ENCODE results near the gene ARPIN.
"Not testable (repeated sequence)": the region's sequence is repeated elsewhere in the genome, so short reads cannot be mapped to it uniquely, and the experiment has no call there.

The ARPIN gene

DNA sequence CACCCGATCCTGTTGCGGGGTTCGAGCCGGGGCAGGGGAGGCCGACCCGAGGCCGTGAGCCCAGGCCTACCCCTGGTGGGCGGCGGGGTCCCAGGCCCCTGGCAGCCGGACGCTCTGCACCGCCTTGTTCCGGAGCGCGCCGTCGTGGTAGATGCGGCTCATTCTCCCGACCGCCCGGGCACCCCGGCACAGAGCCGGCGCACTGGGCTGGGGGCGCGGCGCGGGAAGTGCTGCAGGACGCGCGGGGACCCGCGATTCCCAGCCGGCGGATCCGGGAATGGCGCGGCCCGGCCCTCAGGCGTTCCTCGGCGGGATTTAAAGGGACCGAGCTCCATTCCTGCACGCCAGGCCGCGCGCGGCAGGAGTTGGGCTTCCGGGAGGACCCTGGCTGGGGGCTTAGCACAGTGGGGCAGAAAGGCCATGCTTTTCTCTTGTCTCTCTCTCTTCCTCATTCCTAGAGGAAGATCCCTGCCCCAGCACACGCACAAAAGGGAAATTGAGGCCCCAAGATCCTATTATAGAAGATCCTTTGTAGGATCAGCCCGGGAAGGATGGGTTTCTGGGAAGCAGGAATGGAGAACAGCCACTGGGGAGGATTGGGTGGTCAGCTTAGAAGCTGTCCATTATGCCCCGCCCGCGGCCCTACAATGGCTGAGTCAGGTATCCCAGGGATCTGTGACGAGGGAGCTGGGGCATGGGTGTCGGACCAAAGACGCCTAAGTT is at the start of gene ARPIN:
Gene ARPIN (minus strand): TSS at position 279 of the 723 bp plus-strand sequence. CDS start 117 bp downstream, at position 162.
- no peak for DNase-seq

DNA sequence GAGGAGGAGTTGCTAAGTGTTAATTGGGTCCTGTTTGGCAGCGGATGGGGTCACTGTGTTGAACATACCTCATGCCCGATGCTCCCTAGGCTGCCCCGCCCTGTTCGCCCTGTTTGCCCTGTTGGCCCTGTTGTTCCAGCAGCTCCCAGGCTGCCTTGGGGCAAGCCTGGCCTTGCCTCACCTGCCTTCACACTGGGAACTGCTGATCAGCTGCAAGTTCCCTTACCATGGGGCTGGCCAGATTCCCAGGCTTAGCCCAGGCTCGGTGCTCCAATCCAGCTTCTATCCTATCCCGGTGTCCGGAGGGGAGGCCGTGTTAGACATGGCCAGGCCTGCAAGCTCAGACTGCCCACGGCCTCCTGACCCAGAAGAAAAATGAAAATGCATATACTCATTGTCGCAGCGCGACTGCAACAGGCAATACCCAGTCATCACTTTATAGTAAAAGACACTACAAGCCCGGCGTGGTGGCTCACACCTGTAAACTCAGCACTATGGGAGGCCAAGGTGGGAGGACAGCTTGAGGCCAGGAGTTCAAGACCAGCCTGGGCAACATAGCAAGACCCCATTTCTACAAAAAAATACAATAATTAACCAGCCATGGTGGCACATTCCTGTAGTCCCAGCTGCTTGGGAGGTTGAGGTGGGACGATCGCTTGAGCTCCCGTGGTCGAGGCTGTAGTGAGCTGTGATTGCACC is 45.5 kb upstream of the ARPIN start:
- DNase-seq, result no peak

DNA sequence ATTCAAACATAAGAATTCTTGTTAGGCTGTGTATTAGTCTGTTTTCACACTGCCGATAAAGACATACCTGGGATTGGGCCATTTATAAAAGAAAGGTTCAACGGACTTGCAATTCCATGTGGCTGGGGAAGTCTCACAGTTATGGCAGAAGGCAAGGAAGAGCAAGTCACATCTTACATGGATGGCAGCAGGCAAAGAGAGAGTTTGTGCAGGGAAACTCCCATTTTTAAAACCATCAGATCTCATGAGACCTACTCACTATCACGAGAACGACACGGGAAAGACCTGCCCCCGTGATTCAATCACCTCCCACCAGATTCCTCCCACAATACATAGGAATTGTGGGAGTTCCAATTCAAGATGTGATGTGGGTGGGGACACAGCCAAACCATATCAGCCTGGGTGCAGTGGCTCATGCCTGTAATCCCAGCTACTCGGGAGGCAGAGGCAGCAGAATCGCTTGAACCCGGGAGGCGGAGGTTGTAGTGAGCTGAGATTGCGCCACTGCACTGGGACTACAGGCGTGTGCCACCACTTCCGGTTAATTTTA is 42.8 kb upstream of the ARPIN start:
- DNase-seq, result not testable (repeated sequence)

DNA sequence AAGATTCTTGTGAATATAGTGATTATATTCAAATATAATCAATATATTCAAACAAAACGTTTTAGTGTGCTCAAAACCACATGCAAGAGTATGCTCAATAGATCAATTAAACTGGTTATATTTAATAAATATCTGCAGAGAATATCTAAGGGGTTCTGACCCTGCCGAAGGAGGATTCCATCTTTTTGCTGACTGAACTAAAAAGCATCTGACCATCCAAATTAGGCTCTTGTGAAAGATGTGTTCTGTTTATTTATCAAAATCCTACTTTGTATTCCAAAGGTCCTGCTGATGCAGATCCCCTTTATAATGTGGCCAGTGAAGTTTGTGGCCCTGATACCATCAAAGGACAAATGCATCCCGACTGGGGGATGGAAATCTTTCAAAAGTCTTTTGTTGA is 41.8 kb upstream of the ARPIN start:
- no peak for DNase-seq

DNA sequence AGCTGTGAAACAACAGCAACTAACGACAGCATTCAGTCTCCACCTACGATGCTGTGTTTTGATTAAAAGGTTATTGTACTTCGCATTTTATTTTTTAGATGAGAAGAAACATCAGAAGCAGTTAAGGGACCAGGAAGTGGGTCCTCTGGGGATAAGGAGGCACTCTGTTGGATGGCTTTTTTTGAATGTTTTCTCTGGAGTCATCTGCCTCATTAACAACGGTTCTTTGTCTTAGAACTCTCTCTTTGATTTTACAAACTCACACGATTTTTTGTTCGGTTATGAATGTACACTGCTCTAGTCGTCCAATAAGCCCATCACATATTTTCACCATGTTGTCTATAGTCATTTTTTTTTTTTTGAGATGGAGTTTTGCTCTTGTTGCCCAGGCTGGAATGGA is 36.0 kb upstream of the ARPIN start:
- no peak for DNase-seq

DNA sequence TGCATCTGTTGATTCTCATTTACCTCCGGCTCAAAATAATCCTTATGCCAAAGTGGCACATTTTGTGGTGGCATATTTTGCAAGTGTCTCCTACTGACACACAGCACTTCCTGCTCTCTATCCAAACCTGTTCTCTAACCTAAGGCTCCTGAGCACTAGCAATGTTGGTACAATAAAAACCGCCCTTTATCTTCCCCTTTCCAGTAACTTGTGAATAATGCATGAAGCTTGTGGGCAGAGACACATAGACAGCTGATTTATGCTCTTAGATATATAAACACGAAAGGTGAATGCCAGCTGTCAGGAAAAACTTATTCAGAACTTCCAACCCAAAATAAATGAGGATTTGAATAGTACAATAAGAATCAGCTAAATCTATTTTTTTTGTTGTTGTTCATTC is 34.6 kb upstream of the ARPIN start:
- no peak for DNase-seq

DNA sequence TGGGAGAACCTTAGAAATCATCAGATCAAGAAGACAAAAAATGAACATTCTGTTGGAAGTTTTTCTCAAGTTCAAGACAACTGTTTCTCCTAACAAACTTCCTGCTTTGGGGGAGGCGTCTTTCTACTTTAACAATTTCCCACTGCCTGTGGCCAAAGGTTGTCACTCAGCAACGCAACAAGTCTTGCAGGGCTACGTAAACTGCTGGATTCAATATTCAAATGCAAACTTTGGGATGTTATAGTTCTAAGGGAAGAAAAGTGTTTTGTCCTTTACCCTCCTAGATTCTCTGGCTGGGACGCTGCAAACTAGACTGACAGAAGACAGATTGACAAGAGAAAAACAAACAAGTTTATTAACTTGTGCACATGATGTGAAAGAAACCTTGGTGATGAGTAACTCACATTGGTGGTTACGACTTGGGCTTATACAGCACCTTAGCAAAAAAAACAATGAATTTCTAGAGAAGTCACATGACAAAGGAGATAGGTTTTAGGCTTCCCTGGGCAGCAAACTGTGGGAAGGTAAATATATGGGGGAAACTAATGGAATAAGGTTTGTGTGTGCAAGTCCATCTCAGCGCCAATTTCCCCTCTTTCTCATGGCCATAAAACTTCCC is 34.0 kb upstream of the ARPIN start:
- DNase-seq, result no peak

DNA sequence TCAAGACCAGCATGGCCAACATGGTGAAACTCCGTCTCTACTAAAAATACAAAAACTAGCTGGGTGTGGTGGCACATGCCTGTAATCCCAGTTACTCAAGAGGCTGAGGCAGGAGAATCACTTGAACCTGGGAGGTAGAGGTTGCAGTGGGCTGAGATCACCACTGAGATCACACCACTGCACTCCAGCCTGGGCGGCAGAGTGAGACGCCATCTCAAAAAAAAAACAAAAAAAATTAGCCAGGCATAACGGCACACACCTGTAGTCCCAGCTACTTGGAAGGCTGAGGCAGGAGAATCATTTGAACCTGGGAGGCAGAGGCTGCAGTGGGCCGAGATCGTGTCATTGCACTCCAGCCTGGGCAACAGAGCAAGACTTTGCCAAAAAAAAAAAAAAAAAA is 31.0 kb upstream of the ARPIN start:
- DNase-seq, result not testable (repeated sequence)

DNA sequence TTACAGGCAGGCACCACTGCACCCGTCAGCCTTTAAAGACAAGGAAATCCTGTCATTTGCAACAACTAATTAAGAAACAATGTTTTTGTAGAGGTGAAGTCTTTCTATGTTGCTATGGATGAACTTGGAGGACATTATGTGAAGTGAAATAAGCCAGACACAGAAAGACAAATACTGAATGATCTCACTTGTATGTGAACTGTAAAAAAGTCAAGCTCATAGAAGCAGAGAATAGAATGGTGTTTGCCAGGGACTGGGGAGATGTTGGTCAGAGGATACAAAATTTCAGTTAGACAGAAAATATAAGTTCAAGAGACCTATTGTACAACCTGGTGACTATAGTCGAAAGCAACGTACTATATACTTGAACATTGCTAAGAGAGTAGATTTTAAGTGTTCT is 27.2 kb upstream of the ARPIN start:
- DNase-seq, result no peak

DNA sequence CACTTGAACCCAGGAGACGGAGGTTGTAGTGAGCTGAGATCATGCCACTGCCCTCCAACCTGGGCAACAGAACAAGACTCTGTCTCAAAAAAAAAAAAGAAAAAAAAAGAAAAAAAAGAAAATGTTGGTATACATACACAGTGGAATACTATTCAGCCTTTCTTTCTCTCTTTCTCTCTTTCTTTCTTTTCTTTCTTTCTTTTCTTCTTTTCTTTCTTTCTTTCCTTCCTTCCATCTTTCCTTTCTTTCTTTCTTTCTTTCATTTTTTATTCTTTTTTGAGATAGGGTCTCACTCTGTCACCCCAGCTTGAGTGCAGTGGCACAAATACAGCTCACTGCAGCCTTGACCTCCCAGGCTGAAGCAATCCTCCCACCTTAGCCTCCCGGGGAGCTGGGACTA is 26.6 kb upstream of the ARPIN start:
- not testable (repeated sequence) for DNase-seq

DNA sequence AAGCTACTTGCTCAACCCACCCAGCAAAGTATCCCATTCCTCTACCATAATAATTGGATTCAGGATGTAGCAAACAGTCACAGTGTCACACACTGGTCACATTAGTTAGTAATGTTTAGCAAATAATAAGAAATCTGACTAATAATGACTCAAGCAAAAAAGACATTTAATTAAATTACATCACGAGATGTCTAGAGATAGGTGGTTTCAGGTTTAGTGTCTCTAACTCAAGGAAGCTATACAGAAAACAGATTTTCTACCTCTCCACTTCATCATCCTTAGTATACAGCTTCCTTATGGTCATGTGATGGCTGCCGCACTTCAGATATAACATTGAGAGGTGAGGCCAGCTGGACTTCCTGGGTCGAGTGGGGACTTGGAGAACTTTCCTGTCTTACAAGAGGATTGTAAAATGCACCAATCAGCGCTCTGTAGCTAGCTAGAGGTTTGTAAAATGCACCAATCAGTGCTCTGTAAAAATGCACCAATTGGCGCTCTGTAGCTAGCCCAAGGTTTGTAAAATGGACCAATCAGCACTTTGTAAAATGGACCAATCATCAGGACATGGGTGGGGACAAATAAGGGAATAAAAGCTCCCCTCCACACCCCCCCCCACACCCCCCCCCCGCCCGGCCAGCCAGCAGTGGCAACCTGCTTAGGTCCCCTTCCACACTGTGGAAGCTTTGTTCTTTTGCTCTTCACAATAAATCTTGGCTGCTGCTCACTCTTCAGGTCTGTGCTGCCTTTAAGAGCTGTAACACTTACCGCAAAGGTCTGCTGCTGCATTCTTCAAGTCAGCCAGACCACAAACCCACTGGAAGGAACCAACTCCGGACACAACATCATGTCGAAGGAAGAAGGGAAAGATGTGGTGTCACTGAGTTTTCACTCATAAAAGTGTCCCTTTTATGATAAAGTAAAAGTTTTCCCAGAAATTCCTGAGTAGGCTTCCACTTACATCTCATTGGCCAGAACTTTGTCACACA is 24.9 kb upstream of the ARPIN start:
- DNase-seq, result no peak

DNA sequence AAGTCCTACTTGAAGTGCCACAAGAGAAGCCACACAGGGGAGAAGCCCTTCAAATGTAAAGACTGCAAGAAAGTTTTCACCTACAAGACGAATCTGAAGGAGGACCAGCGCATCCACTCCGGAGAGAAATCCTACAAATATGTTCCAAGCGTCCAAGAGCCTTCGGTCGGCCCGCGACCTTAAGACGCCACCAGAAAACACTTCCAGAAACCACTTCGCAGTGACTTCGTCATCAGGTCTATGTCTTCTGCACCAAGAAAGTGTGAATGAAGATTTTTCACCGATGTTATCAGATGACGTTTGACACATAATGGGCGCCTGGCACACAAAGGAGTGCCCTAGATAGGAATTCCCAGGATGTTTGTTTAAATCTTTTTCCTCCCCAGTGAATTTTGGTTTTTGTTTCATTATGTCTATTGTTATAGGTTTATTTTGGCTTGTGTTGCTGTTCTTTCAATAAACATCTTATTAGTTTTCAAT is 24.1 kb upstream of the ARPIN start:
- DNase-seq, result no peak

DNA sequence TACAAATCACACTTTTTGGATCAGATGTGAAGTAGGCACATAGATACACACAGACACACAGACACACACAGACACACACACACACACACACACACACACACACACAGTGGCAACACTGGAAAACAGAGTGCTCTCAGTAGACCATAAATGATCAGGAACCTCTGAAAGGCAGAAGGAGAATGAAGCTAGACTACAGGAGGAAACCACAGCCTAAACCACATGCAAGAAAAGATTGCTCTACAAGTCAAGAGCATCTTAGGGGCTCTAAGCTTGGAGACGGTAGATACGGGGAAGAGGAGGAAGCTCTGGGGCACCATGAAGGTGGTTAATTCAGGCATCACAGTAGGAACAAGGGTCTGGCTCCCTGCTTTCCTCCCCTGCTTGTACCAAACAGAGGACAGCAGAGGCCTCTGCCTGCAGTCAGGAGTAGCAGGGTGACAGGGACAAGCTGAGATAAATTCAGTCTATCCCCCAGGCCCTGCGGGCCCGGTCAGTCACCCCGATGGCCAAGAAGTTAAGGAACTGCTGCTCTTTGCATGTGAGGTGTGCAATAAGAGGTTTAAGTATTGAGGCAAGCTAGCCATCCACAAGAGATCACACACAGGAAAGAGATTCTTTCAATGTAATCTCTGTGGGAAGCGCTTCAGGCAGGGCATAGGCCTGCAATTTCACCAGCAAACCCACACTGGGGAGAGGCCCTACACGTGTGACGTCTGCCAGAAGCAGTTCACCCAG is 23.5 kb upstream of the ARPIN start:
- peak in 1 of 2 donors; percentile 3 for DNase-seq

DNA sequence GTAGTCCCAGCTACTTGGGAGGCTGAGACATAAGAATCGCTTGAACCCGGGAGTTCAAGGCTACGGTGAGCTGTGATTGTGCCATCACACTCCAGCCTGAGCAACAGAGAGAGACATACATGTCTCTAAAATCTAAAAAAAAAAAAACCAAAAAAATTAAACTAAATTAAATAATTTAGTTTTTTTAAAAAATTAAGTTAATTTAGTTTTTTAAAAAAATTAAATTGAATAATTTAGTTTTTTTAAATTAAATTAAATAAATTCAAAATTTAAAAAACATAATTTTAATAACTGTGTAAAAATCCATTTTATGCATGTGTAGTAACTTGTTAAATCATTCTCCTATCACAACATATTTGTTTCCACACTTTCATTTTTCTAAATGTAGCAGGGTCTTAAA is 20.1 kb upstream of the ARPIN start:
- DNase-seq, result no peak

DNA sequence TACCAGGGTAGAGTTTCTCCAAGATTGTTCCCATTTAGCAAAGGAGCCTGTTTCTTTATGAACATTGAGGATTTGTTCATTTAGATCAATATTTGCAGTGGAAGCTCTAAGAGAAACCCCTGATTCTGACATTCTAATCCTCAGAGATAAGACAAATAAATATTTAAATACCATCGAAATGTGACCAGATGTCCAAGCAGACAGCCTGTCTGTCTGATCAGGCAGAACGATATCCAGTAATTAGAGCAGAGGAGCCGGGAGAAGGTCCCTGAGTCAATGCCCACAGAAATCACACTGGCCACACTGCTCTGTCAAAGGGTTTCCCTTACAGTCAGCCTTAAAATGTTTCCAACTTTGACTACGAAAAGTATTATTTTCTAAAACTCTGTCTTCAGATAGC is 15.7 kb upstream of the ARPIN start:
- DNase-seq, result no peak

DNA sequence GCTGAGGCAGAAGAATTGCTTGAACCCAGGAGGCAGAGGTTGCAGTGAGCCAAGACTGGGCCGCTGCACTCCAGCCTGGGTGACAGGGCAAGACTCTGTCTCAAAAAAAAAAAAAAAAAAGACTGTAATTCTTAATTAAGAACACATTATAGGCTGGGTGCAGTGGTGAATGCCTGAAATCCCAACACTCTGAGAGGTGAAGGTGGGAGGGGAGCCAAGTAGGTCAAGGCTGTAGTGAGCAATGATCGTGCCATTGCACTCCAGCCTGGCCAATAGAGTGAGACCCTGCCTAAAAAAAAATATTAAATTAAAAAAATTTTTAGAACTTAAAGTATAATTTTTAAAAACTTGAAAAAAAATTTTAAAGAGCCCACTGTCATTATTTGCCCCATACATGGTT is 13.4 kb upstream of the ARPIN start:
- no peak for DNase-seq

DNA sequence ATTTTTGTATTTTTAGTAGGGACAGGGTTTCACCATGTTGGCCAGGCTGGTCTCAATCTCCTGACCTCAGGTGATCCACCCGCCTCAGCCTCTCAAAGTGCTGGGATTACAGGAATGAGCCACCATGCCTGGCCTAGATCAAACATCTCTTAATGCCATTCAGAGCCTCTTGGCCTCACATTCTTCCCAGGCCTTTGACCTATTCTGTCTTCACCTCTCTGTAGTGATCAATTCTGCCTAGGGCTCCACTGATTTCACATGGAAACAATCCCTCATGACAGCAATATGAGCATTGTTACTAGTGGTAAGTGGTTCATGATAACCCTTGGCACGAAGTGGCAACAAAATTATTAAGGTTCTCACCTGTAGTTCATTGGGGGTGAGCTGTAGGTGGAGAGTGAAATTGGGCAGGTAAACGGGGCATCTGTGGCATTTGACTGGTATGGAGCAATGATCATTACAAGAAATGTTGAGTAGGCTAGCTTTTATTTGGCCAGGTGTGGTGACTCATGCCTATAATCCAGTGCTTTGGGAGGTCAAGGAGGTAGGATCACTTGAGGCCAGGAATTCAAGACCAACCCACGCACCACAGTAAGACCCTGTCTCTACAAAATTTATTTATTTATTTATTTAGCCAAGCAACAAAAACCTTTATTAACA is 4.8 kb upstream of the ARPIN start:
- no peak for DNase-seq

DNA sequence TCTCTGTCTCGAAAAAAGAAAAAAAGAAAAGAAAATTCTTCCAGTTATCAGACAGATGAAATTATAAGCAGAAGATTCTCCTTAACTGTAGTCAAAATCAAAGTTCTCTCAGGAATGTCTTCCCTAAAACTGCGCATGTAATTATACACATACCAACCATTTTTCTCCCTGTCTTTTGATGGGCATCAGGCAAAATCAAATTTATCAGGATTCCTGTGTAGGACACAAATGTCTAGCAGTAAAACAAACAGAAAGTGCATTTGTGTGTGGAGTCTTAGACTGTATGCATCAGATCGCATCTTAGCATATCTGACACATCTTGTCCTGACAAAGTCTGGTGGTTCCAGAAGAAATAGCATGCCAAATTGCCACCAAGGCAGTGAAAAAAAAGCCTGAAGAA is 3.9 kb upstream of the ARPIN start:
- no peak for DNase-seq

DNA sequence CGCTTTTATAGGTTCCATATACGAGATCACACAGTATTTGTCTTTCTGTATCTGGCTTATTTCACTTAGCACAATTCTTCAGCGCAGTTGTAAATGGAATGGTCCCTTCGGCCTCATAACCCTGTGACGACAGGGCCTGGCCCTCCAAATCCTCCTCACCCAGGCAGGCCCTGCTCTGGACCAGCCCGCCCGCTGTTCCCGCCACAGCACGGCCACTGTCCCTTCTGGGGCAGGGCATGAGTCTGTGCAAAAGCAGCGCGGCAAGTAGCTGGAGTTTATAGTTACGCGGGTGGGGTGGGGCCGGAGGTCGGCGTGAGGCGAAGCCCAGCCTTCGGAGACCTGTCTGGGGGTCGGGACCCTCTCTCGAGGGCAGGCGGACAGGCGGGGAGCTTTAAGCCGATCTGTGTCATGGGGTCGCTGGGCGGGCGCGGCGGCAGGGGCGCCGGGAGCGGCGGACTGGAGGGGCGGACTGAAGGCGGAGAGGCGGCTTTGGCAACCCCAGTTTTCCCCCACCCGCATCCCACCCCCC is 543 bp downstream of the ARPIN start:
- no peak for DNase-seq

DNA sequence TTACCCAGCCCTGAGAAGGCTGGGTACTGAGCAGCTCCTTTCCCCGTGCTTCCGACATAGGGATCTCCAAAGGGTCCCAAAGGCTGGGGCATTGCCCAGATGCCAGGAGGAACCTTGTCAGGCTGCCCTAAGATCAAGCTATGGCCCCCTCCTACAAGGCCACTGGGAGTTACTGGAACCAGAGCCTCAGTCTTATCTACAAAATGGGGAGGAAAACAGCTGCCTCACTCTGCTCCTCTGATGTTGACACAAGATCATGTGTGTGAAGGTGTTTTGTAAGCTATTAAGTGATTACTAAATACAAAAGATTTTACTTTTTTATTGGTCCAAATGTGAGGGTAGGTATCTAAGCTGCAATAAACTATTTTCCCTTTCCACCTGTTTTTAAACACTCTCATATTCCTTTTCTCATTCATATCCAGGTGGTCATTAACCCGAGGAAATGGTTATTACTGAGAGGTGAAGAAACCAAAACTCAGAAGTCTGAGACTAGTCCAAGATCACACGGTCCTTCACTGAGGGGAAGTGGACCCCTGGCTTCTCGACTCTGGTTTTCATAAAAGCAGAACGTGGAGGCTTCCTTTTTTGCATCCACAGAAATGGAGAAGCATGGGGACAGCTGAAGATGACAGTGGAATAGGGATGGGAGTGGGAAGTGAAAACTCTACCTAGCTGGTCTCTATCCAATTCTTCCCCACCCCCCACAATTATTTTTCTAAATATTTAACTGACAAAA is 1.7 kb downstream of the ARPIN start:
- no peak for DNase-seq
